Jurkat, Clone E6-1 (cell line): Measurements from ENCODE around the gene CELSR1.

ENCODE experiments used
- DNase-seq: peaks from one replicate; pipeline ENCODE4 v3.0.0-alpha.2; 2011; ENCODE audit warnings: low read depth, low spot score
- H3K4me3 ChIP-seq: 2 replicates; pipeline ENCODE4 v1.5.1; 2011; ENCODE audit warnings: mild to moderate bottlenecking, low read length, control low read depth, moderate library complexity

The CELSR1 gene

GRCh38 chr22:46380581-46380980, 156.8 kb downstream of the CELSR1 start:
- no peak for DNase-seq
- H3K4me3 ChIP-seq = no peak overlapping the region

- DNase-seq = no peak
- no peak overlapping the region for H3K4me3 ChIP-seq
Measured at GRCh38 chr22:46380069-46380468, 157.4 kb downstream of the CELSR1 start.

GRCh38 chr22:46379066-46379930, 158.1 kb downstream of the CELSR1 start:
- no peak for DNase-seq
- H3K4me3 ChIP-seq = no peak overlapping the region

- DNase-seq = no peak
- no peak overlapping the region for H3K4me3 ChIP-seq
Measured at GRCh38 chr22:46378426-46379065, 158.9 kb downstream of the CELSR1 start.

GRCh38 chr22:46377525-46378425, 159.6 kb downstream of the CELSR1 start:
- H3K4me3 ChIP-seq = no peak overlapping the region
- DNase-seq = no peak

GRCh38 chr22:46376908-46377524, 160.4 kb downstream of the CELSR1 start:
- H3K4me3 ChIP-seq = no peak overlapping the region
- DNase-seq = no peak

GRCh38 chr22:46376111-46376510, 161.3 kb downstream of the CELSR1 start:
- DNase-seq = no peak

GRCh38 chr22:46374663-46375474, 162.6 kb downstream of the CELSR1 start:
- no peak for DNase-seq
- H3K4me3 ChIP-seq = no peak overlapping the region

More at GRCh38 chr22:46376111-46376510, 161.3 kb downstream of the CELSR1 start:
- H3K4me3 ChIP-seq = no peak overlapping the region

- H3K4me3 ChIP-seq = no peak overlapping the region
- DNase-seq = peak; percentile 91
Measured at GRCh38 chr22:46373921-46374662, 163.3 kb downstream of the CELSR1 start.

- H3K4me3 ChIP-seq = no peak overlapping the region
- DNase-seq = no peak
Measured at GRCh38 chr22:46373159-46373558, 164.3 kb downstream of the CELSR1 start.

GRCh38 chr22:46372686-46373085, 164.7 kb downstream of the CELSR1 start:
- DNase-seq = no peak
- no peak overlapping the region for H3K4me3 ChIP-seq

GRCh38 chr22:46371623-46372226, 165.7 kb downstream of the CELSR1 start:
- H3K4me3 ChIP-seq = no peak overlapping the region
- no peak for DNase-seq

GRCh38 chr22:46370584-46371291, 166.7 kb downstream of the CELSR1 start:
- H3K4me3 ChIP-seq = no peak overlapping the region
- DNase-seq = no peak

GRCh38 chr22:46369716-46370583, 167.5 kb downstream of the CELSR1 start:
- no peak for DNase-seq
- H3K4me3 ChIP-seq = no peak overlapping the region

GRCh38 chr22:46368871-46369715, 168.3 kb downstream of the CELSR1 start:
- no peak for DNase-seq
- no peak overlapping the region for H3K4me3 ChIP-seq
